Neural cell (in vitro differentiated cells): ENCODE measurements around the gene EPHA6.

Source experiments
- EP300 ChIP-seq: fragments of 450-650 bp; conservative IDR thresholded peaks from 2 replicates; pipeline ENCODE4 v1.6.1; 2014; ENCODE audit warnings: antibody characterized with exemption, mild to moderate bottlenecking, moderate library complexity; ENCODE audit not compliant: poor library complexity, severe bottlenecking
- EZH2 ChIP-seq: fragments of 200-600, 300-800 bp; shearing (Covaris generic), sonication (generic); IDR thresholded peaks from 2 replicates; pipeline ENCODE4 v1.6.1; 2014; ENCODE audit warnings: antibody characterized with exemption, low read length, borderline replicate concordance, mild to moderate bottlenecking; ENCODE audit not compliant: insufficient read depth, poor library complexity, severe bottlenecking
- RAD21 ChIP-seq: fragments of 450-650 bp; conservative IDR thresholded peaks from 2 replicates; pipeline ENCODE4 v1.6.1; 2014; ENCODE audit warnings: antibody characterized with exemption, mild to moderate bottlenecking, moderate library complexity
- REST ChIP-seq: IDR thresholded peaks from 2 replicates; pipeline ENCODE4 v1.6.1; 2012; ENCODE audit warnings: borderline replicate concordance
- SMC3 ChIP-seq: fragments of 450-650 bp; conservative IDR thresholded peaks from 2 replicates; pipeline ENCODE4 v1.6.1; 2014; ENCODE audit warnings: antibody characterized with exemption, mild to moderate bottlenecking, moderate library complexity; ENCODE audit not compliant: poor library complexity
- TAF1 ChIP-seq: IDR thresholded peaks from 2 replicates; pipeline ENCODE4 v1.6.1; 2012; ENCODE audit warnings: low read depth
- TF ChIP-seq, protein P1 (sequence below): fragments of 450-650 bp; IDR thresholded peaks from 2 replicates; pipeline ENCODE4 v1.5.1; 2014; ENCODE audit warnings: antibody characterized with exemption, mild to moderate bottlenecking, moderate library complexity; ENCODE audit not compliant: poor library complexity, severe bottlenecking

DNA sequence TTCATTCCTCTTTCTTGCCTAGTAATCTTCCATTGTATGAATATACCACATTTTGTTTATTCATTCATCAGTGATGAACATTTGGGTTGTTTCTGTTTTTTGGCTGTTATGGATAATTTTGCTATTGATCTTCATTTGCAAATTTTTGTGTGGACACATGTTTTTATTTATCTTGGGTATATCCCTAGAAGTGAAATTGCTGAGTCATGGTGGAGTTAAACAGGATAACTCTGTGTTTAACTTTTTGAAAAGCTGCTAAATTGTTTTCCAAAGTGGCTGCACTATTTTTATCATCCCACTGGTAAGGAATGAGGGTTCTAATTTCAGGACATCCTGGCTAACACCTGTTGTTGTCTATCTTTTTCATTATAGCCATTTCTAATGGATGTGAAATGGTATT is 875.6 kb downstream of the EPHA6 start:
- TF ChIP-seq REST, result no peak
- TF ChIP-seq EZH2, result no peak
- TF ChIP-seq, protein P1, sequence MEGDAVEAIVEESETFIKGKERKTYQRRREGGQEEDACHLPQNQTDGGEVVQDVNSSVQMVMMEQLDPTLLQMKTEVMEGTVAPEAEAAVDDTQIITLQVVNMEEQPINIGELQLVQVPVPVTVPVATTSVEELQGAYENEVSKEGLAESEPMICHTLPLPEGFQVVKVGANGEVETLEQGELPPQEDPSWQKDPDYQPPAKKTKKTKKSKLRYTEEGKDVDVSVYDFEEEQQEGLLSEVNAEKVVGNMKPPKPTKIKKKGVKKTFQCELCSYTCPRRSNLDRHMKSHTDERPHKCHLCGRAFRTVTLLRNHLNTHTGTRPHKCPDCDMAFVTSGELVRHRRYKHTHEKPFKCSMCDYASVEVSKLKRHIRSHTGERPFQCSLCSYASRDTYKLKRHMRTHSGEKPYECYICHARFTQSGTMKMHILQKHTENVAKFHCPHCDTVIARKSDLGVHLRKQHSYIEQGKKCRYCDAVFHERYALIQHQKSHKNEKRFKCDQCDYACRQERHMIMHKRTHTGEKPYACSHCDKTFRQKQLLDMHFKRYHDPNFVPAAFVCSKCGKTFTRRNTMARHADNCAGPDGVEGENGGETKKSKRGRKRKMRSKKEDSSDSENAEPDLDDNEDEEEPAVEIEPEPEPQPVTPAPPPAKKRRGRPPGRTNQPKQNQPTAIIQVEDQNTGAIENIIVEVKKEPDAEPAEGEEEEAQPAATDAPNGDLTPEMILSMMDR, result no peak
- no peak for TF ChIP-seq TAF1
- TF ChIP-seq SMC3, result no peak
- TF ChIP-seq EP300, result no peak
- no peak for TF ChIP-seq RAD21
